Sigmoid colon (tissue), 3 donors: ENCODE data around the gene PLIN4.

Source experiments
- POLR2A ChIP-seq, 2 donors: fragments of 450-650 bp; IDR thresholded peaks; one replicate each; pipeline ENCODE4 v1.6.1; 2016; ENCODE audit warnings: antibody characterized with exemption in 2 of 2, mild to moderate bottlenecking in 2 of 2, moderate library complexity in 2 of 2
- TF ChIP-seq, protein P1 (sequence below), 4 experiments: fragments of 450-650 bp in 3 of 4; fragments of 200-600 bp in 1 of 4; IDR thresholded peaks; one replicate each; pipeline ENCODE4 v1.5.1; 2016 to 2019; ENCODE audit warnings: antibody characterized with exemption in 4 of 4, mild to moderate bottlenecking in 3 of 4, moderate library complexity in 2 of 4

DNA sequence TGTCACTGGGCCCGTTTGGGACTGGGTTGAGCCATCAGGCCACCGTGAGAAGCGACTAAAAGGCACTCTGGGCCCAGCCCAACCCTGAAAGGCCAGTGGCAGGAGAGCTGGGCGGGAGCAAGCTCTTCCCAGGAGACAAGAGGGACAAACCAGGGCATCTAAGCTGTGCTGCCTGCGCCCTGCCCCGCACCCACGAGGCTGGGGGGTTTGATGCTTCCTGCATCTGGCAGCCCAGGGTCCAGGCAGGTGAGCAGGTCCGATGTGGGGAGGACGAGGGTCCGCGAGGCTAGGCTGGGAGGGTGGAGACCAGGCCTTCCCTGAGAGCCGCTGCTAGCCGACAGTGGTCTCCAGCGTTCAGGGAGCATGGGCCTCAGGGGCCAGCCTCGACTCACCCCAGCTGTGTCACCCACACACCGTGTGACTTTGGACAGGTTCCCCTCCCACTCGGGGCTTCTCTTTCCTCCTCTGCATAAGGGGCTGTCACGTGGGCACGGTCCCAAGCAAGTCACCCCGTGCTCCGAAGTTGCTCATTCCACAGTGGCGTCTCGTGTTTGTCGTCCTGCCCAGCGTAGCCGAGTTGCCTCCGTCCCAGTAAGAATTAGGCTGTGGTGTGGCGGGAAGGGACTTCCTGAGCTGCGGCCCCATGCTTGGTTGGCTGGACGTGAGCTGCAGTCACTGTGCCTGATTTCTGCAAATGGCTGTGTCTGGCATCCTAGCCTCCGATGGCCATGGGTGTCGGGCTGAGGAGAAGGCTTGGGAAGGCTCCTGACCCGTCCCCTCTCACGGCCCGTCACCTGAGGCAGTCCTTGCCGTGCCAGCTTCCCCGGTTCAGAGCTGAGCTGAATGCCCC, 15.8 kb downstream of the PLIN4 start:
- TF ChIP-seq, protein P1, sequence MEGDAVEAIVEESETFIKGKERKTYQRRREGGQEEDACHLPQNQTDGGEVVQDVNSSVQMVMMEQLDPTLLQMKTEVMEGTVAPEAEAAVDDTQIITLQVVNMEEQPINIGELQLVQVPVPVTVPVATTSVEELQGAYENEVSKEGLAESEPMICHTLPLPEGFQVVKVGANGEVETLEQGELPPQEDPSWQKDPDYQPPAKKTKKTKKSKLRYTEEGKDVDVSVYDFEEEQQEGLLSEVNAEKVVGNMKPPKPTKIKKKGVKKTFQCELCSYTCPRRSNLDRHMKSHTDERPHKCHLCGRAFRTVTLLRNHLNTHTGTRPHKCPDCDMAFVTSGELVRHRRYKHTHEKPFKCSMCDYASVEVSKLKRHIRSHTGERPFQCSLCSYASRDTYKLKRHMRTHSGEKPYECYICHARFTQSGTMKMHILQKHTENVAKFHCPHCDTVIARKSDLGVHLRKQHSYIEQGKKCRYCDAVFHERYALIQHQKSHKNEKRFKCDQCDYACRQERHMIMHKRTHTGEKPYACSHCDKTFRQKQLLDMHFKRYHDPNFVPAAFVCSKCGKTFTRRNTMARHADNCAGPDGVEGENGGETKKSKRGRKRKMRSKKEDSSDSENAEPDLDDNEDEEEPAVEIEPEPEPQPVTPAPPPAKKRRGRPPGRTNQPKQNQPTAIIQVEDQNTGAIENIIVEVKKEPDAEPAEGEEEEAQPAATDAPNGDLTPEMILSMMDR (IDR thresholded peaks at IDR 0.05) = no peak
- TF ChIP-seq POLR2A (IDR thresholded peaks at IDR 0.05) = no peak
